DMS153 treated with DMSO at 0.1 percent for 48 hours (cell line): Measurements from ENCODE around the gene KCNJ15.
"Not testable (repeated sequence)": the region's sequence is repeated elsewhere in the genome, so short reads cannot be mapped to it uniquely, and the experiment has no call there.

Experiments
- DNase-seq: peaks from one replicate; lab custom pipeline; 2025; ENCODE audit not compliant: unreplicated experiment; lab: John Stamatoyannopoulos, UW

The KCNJ15 gene

GRCh38 chr21:38244407-38244787 lies 12.4 kb upstream of the KCNJ15 start:
- DNase-seq: no peak

DNA sequence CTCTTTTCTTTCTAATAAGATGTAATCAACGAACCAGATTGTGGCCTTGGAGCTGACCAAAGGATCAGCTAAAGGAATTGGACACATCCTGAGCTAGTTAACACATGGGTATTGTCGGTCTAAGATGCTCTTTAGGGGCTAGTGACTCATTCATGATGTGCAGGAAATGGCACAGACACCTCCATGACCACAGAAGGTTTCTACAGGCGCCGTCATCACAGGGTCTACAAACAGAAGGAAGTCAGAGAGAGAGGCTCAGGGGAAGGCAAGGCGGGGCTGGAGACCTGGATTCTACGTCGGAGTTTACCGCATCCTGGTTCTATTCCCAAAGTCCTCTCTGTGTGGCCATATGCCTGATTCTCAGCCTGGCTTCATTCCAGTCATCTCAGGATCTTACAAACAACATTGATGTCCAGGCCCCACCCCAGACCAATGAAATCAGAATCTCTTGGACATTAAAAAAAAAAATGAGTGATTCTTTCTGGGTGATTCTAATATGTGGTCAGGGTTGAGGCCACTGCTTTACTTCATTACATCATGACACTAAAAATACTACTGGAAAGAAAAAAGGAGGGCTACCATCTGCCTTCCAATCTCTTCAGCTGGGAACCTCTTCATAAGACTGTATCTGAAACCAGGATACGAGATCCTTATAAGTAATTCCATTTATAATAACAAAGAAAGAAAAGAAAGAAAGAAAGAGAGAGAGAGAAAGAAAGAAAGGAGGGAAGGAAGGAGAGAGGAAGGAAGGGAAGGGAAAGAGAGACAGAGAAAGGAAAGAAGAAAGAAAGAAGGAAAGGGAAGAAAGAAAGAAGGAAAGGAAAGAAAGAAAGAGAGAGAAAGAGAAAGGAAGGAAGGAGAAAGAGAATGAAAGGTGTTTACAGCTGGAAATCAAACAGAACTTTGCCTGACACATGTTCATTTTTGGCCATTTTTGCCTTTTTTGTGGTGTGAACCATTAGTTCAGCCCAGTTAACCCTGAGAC lies 11.6 kb upstream of the KCNJ15 start:
- no peak for DNase-seq

DNA sequence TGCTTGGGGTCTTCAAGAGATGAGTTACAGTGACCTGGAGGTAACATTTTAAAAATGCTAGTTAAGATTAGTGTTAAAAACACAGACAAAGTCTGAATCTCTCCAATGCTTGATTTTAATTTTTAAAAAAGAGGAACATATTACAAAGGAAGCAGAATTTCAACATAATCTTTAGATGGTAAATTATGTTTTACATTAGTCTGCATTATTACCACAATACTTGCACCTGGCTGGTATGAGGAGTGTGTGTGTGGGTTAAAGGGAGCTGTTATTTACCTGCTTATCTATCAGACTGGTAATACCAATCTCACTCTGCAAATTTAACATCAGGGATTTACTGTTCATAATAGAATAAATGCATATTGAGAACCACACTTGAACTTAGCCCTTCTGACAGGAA lies 10.3 kb upstream of the KCNJ15 start:
- no peak for DNase-seq

GRCh38 chr21:38247054-38247453 lies 9.7 kb upstream of the KCNJ15 start:
- DNase-seq: not testable (repeated sequence)

DNA sequence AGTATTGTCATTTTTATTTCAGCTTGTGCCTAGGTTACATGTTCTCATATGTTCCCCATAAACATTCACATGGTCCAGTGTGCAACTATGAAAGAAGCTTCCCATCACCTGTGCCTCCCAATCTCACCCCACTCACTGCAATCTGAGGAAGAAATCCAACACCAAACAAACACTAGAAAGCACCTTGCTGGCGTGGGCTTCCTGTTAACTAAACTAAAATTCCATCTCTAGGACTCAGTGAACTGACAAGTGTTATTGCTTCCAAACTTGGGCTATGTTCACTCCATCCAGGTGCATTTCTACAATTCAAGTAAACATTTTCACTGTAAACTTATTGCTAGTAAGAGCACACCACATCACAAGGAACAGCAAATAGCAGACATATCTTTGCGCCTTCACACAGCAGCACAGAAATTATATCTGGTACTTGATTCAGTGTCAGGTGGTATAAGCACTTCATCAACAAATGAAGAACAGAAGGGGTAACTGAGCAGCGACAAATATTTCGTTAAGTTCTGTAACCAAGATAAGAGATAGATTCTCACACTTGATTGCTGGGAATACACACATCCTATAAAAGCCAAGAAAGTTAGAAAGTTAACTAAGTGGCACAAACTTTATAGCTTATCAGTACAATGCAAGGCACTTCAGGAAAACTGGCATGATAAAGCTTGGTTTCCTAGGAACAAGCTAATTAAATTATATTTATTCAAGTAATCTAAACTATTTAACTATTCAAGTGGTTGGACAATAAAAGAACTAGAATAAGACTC lies 8.9 kb upstream of the KCNJ15 start:
- DNase-seq: no peak

DNA sequence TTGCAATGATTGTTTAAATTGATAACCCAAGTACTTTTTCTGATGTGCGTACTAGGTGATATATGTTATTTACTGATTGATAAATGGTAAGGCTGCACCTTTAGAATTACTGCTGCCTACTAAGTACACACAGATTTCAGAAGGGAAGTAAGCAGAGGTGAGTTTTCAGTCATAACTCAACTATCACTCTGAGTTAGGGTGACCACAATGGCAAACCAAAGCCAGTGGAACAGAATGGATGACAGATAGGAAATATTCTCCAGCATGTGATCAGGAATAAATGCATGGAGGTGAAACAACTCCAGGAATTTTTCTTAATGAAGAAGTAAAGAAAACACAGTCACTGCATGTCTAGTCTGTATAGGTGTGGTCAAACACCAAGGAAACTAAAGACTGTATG lies 7.5 kb upstream of the KCNJ15 start:
- DNase-seq: no peak

GRCh38 chr21:38249696-38250278 lies 7.0 kb upstream of the KCNJ15 start:
- no peak for DNase-seq

GRCh38 chr21:38250991-38251418 lies 5.8 kb upstream of the KCNJ15 start:
- no peak for DNase-seq

GRCh38 chr21:38254970-38255369 lies 1.8 kb upstream of the KCNJ15 start:
- no peak for DNase-seq

- no peak for DNase-seq
Observed at GRCh38 chr21:38255571-38256117, 1.1 kb upstream of the KCNJ15 start.

DNA sequence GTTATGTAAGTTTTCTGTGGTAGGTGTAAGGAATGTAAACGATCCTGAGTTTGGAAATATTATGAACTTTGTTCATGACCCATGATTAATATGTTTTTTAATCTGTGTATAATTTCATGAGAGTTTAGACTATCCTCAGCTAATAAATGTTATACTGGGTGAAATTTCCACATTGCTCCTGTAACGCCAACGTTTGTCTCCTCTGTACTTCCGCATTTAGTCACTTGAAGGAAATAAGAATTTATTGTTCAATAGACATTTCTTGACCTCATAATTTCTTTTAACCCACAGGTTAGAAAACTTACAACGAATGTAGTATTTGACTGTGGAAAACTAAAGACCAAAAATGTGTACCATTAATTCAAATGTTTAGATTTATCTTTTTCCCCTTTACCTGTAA lies 876 bp downstream of the KCNJ15 start:
- DNase-seq: no peak

- DNase-seq: no peak
Observed at GRCh38 chr21:38258521-38259485, 2.0 kb downstream of the KCNJ15 start.

DNA sequence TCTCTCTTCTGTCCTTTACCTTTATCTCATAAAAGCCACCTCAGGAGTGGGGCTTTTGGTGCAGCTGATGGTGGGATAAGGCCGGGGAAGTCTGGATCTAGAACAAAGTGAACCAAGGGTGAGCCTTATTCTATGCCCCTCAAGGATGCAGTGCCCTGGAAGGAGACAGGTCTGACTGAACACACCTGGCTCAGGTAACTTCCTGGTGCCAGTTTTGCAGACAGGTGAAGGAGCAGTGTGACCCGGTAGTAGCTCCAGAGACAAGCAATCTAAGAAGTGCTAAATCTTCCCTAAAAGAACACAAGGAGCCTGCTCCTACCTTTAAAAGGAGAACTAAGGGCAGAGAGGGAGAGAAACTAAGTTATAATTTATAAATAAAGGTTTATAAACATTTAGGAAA lies 2.9 kb downstream of the KCNJ15 start:
- DNase-seq: no peak

GRCh38 chr21:38260426-38260825 lies 3.6 kb downstream of the KCNJ15 start:
- no peak for DNase-seq

DNA sequence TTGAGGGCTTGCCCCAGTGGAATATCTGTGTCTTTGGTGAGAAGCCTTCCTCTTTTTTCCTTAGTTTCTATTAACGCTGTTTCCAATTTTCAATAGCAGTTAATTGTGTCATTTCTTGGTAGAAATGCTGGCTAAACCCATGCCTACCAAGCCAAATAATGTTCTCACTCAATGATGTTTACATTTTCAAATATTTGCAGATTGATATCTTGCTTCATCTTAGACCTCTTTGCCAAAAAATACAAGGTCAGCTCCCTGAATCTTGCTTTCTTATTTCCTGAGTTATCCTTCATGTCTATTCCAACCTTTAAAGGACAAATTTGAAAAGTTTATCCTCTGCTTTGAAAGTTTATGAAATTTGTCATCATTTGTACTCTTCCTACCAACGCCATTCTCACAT lies 5.1 kb downstream of the KCNJ15 start:
- DNase-seq: no peak

GRCh38 chr21:38263493-38263892 lies 6.7 kb downstream of the KCNJ15 start:
- no peak for DNase-seq

GRCh38 chr21:38264571-38264970 lies 7.8 kb downstream of the KCNJ15 start:
- no peak for DNase-seq

DNA sequence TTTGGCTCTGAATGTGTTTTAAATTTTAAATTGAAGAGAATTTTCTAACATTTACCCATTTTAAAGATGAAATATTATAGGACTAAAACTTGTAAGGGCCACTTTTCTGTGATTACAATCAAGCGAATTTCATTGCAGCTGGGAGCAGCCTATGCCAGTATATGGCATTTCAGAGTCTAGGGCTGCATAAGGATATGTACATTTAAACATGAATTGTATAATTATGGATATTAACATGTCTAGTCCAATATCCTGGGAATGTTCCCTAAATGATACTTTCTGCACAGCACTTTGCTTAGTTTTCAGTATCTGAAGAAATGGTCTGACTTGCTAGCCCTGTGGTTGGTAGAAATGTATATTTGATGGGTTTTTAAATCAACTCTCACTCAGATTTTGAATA lies 8.4 kb downstream of the KCNJ15 start:
- no peak for DNase-seq

DNA sequence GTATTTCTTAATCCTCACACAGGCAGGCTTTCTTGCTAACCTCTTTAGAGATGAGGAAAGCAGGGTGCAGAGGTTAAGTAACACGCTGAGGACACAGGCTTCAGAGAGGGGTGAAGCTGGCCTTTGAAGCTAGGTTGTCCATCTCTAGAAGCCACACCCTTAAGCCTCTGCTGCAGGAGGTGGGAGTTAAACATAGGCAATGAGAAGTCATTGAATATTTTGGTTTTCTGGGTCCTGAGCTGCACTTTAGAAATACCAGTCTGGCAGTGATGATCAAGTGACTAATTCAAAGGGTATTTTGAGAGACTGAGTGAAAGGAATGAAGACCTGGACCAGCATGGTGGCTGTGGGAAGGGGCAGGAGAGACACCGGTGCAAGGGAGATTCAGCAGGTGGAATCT lies 9.9 kb downstream of the KCNJ15 start:
- DNase-seq: no peak

GRCh38 chr21:38267136-38267755 lies 10.5 kb downstream of the KCNJ15 start:
- DNase-seq: no peak
